HG02678 (cell line): ENCODE measurements around the gene LPP.

Experiments
- ATAC-seq: cut with Tn5 transposase; IDR thresholded peaks from one replicate; pipeline ENCODE4 v1.9.1; 2021; ENCODE audit warnings: mild to moderate bottlenecking, moderate library complexity; ENCODE audit not compliant: unreplicated experiment

Gene LPP

GRCh38 chr3:188458756-188459155 is 304.8 kb downstream of the LPP start:
- ATAC-seq, result no peak

DNA sequence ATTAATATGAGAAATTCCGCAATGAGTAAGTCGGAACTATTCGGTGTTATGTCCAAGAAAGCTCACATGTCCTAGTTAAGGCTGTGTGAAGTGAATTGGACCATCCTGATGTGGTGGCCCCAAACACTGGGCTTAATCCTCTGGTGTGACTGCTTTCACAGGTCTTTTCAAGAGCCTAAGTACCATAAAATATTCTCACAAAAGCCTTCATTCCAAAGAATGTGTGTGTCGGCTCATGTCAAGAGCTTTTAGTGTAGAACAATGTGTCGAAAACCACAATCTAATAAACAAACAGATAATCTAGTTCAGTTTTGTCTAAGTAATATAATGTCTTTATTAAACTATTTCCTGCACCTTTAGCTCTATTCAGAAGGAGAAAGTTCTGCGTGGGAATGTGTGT is 311.4 kb downstream of the LPP start:
- ATAC-seq, result no peak

GRCh38 chr3:188468196-188468595 is 314.2 kb downstream of the LPP start:
- ATAC-seq, result no peak

- ATAC-seq, result no peak
Measured at GRCh38 chr3:188468662-188469061, 314.7 kb downstream of the LPP start.

- no peak for ATAC-seq
Measured at GRCh38 chr3:188469228-188469885, 315.4 kb downstream of the LPP start.

DNA sequence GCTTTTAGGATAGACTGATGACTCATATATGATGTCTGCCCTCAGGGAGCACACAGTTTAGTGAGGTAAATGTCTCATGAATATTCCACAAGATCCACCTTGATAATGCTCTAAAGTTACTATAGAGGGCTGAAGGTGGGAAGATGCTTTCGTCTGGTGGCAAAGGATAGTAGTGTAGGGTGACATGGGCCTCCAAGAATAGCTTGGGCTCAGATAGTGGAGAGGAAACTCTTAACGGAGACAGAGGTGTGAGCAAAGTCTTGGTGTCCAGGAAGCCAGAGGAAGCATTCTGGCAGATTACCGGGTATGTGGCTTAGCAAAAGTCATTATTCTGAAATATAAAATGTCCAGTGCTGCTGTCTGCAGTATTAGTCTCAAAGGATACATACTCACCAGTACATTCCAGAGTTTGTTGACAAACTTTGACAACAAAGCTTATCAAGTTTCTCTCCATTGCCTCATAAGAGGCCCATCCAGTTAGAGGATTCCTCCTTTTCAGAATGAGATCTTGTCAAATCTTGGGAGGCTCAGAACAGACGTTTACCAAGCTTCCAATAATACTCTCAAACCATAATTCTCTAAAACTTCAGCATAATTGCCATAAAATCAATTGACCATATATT is 316.7 kb downstream of the LPP start:
- no peak for ATAC-seq

GRCh38 chr3:188471723-188472122 is 317.8 kb downstream of the LPP start:
- no peak for ATAC-seq

- ATAC-seq, result no peak
Measured at GRCh38 chr3:188472336-188472735, 318.4 kb downstream of the LPP start.

GRCh38 chr3:188473045-188473444 is 319.1 kb downstream of the LPP start:
- ATAC-seq, result no peak

- no peak for ATAC-seq
Measured at GRCh38 chr3:188473591-188474288, 319.8 kb downstream of the LPP start.

- no peak for ATAC-seq
Measured at GRCh38 chr3:188476935-188477334, 323.0 kb downstream of the LPP start.

DNA sequence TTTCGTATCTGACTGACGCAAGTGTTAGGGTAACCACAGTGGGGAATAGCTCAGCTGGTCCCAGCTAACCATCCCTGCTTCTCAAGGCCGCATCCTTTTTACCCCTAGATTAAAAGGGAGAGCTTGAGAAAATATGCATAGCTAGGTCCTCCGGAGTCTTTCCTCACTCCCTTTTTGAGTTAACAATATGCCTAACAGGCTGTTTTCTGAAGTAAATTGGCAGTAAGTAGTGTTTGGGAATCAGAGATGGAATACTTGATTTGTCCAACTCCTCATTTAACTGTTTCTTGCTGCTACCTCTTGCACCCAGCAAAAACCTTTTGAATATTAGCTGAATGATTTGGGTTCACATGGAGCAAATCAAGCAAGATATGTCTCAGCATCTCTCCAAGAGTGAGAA is 326.1 kb downstream of the LPP start:
- no peak for ATAC-seq

GRCh38 chr3:188482929-188483328 is 329.0 kb downstream of the LPP start:
- ATAC-seq, result no peak

GRCh38 chr3:188486126-188486525 is 332.2 kb downstream of the LPP start:
- no peak for ATAC-seq

DNA sequence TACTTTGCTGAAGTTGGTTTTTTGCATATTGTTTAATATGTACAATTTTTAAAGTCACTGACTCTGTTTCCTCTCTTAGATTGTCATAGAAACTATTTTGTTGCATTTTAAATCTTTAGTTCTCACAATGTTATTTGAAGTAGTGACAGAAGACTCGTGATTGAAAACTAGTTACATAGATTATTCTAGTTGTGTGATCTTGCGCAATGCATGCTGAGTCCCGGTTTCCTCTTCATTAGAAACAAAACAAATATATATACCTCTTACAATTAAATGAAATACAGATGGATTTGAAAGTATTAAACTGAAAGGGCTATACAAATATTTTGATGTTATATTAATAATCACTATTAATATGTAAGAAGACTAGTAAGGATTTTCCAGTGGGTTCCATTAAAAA is 333.0 kb downstream of the LPP start:
- ATAC-seq, result no peak

DNA sequence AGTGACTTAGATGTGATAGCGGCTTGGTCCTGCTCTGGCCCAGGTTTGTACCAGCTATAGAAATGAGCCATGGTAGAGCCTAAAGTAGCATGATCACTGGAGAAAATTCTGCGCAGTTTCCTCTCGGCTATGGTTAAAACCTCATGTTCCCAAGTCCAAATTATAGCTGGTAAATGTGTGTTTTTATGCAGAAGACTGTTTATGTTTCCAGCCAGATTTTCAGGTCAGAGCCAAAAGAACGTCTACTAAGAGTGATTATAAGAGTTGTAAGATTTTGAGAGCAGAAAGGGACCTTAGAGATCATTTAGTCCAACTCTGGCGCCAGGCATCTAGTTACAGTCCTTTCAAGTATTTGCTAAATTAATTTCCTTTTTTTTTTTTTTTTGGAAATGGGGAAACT is 333.7 kb downstream of the LPP start:
- ATAC-seq, result no peak

GRCh38 chr3:188488801-188489200 is 334.8 kb downstream of the LPP start:
- no peak for ATAC-seq

- peak; percentile 62 for ATAC-seq
Measured at GRCh38 chr3:188489639-188490405, 335.9 kb downstream of the LPP start.

- no peak for ATAC-seq
Measured at GRCh38 chr3:188490416-188490815, 336.5 kb downstream of the LPP start.

- ATAC-seq, result no peak
Measured at GRCh38 chr3:188491276-188491687, 337.3 kb downstream of the LPP start.

DNA sequence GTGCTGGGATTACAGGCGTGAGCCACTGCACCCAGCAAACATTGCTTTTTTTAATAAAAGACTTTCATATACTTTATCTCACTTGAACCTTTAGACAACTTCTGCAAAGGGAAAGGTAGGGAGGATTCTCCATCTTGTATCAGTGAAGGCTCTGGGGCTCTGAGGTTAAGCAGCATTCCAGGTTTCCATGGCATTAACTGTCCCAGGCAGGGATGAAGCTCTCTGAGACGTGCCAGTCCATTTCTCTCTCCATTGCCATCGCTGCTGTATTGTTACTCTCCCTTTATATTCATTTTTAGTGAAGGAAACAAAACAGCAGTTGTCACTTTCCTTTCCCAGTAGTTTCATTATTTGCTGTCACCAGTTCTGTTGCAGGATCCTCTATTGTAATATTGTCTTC is 342.4 kb downstream of the LPP start:
- no peak for ATAC-seq

DNA sequence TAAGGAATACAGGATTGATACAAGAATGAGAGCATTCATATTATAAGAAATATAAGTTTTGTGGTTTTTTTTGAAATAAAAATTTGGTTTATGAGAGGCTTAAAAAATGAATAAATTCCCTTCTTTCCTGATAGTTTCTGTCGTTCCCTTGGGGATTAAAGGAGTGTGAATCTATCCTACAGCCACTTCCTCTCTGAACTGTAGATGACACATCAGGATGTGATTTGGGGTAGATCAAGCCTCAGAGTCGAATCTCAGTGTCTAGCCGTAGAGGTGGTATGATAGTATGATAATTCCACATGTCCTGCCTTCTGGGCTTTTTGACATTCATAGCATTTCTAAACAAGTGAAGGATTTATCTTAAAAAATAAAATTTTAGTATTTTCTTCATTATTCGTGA is 343.1 kb downstream of the LPP start:
- ATAC-seq, result no peak
